ENCODE data around the gene BDP1. TPM values are rescaled to one million over a fixed set of nuclear protein-coding genes. Genes with fewer than 3 reads are reported as not detected.

The BDP1 gene
- total RNA-seq, 2 donors from 2014 or later = 26.7 to 31.9 TPM

- no peak for TF ChIP-seq CTCF (conservative IDR thresholded peaks at IDR 0.05)
- H3K36me3 ChIP-seq (ENCODE audit: control insufficient read depth, insufficient read depth, low read length) = peaks cover 6% of the 10 kb centered on the region
- H3K4me3 Mint-ChIP-seq = no peak overlapping the region
Measured at GRCh38 chr5:71591100-71591499, 135.6 kb downstream of the BDP1 start.

GRCh38 chr5:71596169-71596568, 140.7 kb downstream of the BDP1 start:
- H3K4me1 ChIP-seq (ENCODE audit: control insufficient read depth, insufficient read depth, low read length) = no peaks in the 10 kb centered on the region
- peaks cover 31% of the 10 kb centered on the region for H3K36me3 ChIP-seq (ENCODE audit: control insufficient read depth, insufficient read depth, low read length)
- no peaks in the 10 kb centered on the region for H3K9me3 ChIP-seq (ENCODE audit: control insufficient read depth, low read length)
- H3K27ac ChIP-seq (ENCODE audit: low read depth, low read length) = no peak overlapping the region
- no peak overlapping the region for H3K4me3 ChIP-seq (ENCODE audit: low read length)
- H3K9ac ChIP-seq (ENCODE audit: extremely low read depth, low read length, poor library complexity, severe bottlenecking) = no peak overlapping the region
- 97 to 100% methylated on average over 2 to 4 of the region's 4 CpGs for WGBS, 2 experiments (ENCODE audit: insufficient coverage in 1 of 2, insufficient read length in 1 of 2)
- Mint-ChIP-seq H3K9me3 (no peaks in the 10 kb centered on the region), H3K4me1 (no peaks in the 10 kb centered on the region), H3K36me3 (ENCODE audit: low read depth) (peaks cover 44% of the 10 kb centered on the region), H3K4me3 (no peak overlapping the region), H3K27me3 (ENCODE audit: insufficient read depth) (no peaks in the 10 kb centered on the region), H3K27ac (no peak overlapping the region)
- no peak for DNase-seq
- no peaks in the 10 kb centered on the region for H3K27me3 ChIP-seq (ENCODE audit: control insufficient read depth, insufficient read depth, low read length, poor library complexity, severe bottlenecking)
- TF ChIP-seq CTCF (conservative IDR thresholded peaks at IDR 0.05) = no peak

More at GRCh38 chr5:71591100-71591499, 135.6 kb downstream of the BDP1 start:
- Histone ChIP-seq H3K4me1 (ENCODE audit: control insufficient read depth, insufficient read depth, low read length) (peaks cover 2% of the 10 kb centered on the region), H3K9ac (ENCODE audit: extremely low read depth, low read length, poor library complexity, severe bottlenecking) (no peak overlapping the region), H3K9me3 (ENCODE audit: control insufficient read depth, low read length) (no peaks in the 10 kb centered on the region), H3K27me3 (ENCODE audit: control insufficient read depth, insufficient read depth, low read length, poor library complexity, severe bottlenecking) (no peaks in the 10 kb centered on the region), H3K4me3 (ENCODE audit: low read length) (no peak overlapping the region), H3K27ac (ENCODE audit: low read depth, low read length) (no peak overlapping the region)
- Mint-ChIP-seq H3K9me3 (peaks cover 4% of the 10 kb centered on the region), H3K27ac (no peak overlapping the region), H3K4me1 (peaks cover 14% of the 10 kb centered on the region), H3K36me3 (ENCODE audit: low read depth) (peaks cover 12% of the 10 kb centered on the region), H3K27me3 (ENCODE audit: insufficient read depth) (no peaks in the 10 kb centered on the region)
- DNase-seq = no peak

GRCh38 chr5:71597001-71597400, 141.6 kb downstream of the BDP1 start:
- TF ChIP-seq CTCF (conservative IDR thresholded peaks at IDR 0.05) = no peak
- Mint-ChIP-seq H3K4me3 (no peak overlapping the region), H3K27me3 (ENCODE audit: insufficient read depth) (no peaks in the 10 kb centered on the region), H3K4me1 (no peaks in the 10 kb centered on the region), H3K27ac (no peak overlapping the region), H3K9me3 (no peaks in the 10 kb centered on the region), H3K36me3 (ENCODE audit: low read depth) (peaks cover 51% of the 10 kb centered on the region)
- no peak overlapping the region for H3K27ac ChIP-seq (ENCODE audit: low read depth, low read length)
- no peaks in the 10 kb centered on the region for H3K9me3 ChIP-seq (ENCODE audit: control insufficient read depth, low read length)
- peaks cover 39% of the 10 kb centered on the region for H3K36me3 ChIP-seq (ENCODE audit: control insufficient read depth, insufficient read depth, low read length)
- H3K9ac ChIP-seq (ENCODE audit: extremely low read depth, low read length, poor library complexity, severe bottlenecking) = no peak overlapping the region
- no peaks in the 10 kb centered on the region for H3K27me3 ChIP-seq (ENCODE audit: control insufficient read depth, insufficient read depth, low read length, poor library complexity, severe bottlenecking)
- no peak overlapping the region for H3K4me3 ChIP-seq (ENCODE audit: low read length)
- WGBS, 2 experiments (ENCODE audit: insufficient coverage in 1 of 2, insufficient read length in 1 of 2) = 92 to 100% methylated on average over 1 of the region's 1 CpG
- no peaks in the 10 kb centered on the region for H3K4me1 ChIP-seq (ENCODE audit: control insufficient read depth, insufficient read depth, low read length)
- DNase-seq = no peak
